HG03135 (cell line): ENCODE measurements around the gene ZNF496.
A peak's percentile ranks its signal among the peaks of the same experiment; 100 is the strongest.
"Not testable (repeated sequence)": the region's sequence is repeated elsewhere in the genome, so short reads cannot be mapped to it uniquely, and the experiment has no call there.

Experiments used
- ATAC-seq: cut with Tn5 transposase; IDR thresholded peaks from one replicate; pipeline ENCODE4 v1.9.1; 2021; ENCODE audit warnings: mild to moderate bottlenecking, moderate library complexity; ENCODE audit not compliant: unreplicated experiment

ZNF496 gene

DNA sequence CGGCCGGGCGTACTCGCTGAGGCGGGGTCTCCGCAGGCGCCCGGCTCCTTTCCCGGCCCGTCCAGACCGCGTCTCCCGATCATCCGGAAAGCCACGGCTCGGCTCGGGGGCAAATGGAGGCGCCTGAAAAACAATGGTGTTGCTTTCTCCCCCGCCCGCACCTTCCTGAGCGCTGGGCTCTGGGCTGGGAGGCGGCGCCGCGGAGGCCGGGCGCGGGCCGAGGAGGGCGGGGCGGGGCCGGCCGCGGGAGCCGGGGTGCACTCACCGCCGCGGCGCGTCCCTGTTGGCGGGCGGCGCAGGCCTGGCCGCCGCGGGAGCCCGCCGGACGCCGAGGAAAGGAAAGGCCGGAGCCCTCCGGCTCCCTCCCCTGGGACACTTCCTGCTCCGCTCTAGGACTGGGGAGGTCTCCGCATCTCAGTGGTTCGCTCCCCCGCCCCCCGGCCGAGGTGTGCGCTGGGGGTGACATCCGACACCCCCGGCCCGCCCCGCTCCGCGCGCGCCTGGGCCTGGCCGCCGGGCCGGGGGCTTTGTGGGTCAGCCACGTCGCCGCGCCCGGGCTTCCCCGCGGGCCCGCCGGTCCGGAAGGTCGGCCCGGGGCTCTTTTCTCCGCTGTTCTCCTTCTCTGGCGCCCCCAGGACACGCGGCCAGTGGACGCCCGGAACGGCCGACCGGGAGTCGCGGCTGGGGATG lies at the start of gene ZNF496:
ZNF496 (minus strand) TSS at position 343 of the 690 bp plus-strand sequence. CDS start 2,289 bp downstream, outside the sequence.
- ATAC-seq, result peak; percentile 70

DNA sequence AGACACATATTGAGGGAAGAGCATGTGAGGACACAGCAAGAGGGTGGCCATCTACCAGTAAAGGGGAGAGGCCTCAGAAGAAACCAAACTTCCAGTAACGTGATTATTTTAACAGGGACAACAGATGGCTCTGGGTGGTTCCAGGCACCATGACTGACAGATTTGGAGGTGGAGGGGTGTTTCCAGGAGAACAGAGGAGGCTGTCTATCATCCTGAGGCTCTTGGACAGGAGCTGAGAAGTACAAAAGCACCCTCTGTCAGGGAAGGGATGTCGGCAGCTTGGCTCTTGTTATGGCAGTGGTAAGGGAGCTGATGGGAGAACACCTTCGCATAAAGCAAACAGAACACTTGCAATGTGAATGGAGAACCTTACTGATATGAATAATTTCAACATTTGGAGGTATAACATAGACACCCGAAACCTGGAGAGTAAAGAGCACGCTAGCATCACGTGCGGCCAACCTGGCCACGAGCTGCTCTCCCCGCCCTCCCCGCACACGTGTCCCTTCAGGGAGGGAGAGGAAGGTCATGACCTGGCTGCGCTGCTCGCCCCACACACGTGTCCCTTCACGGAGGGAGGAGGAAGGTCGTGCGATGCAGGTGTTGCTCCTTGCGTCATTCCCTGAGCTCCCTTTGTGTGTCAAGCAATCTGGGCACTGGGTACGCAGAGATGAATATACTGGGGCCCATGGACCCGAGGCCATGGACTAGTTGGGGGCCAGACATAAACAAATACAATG lies 46.8 kb upstream of the ZNF496 start:
- ATAC-seq, result no peak

DNA sequence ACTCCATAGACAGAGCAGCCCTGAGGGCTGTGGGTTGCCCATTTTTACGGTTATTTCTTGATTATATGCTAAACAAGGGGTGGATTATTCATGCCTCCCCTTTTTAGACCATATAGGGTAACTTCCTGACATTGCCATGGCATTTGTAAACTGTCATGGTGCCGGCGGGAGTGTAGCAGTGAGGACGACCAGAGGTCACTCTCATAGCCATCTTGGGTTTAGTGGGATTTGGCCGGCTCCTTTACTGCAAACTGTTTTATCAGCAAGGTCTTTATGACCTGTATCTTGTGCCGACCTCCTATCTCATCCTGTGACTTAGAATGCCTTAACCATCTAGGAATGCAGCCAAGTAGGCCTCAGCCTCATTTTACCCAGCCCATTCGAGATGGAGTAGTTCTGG lies 46.0 kb upstream of the ZNF496 start:
- not testable (repeated sequence) for ATAC-seq

DNA sequence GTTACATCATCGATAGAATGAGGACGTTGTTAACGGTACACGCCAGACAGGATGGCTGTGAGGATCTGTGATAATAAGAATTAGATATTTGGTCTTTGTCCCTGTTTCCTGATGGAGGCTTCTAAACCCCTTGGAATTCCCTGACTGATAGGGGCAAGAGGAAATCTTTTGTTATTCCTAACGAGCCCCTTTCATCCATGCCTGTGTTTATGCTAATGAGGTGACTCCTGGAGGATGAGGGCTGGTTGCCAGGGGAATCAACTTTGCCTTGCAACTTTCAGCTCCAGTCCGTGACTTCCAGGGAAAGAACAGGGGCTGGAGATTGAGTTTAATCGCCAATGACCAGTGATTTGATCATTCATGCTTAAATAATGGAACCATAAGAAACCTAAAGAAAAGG lies 45.0 kb upstream of the ZNF496 start:
- no peak for ATAC-seq

DNA sequence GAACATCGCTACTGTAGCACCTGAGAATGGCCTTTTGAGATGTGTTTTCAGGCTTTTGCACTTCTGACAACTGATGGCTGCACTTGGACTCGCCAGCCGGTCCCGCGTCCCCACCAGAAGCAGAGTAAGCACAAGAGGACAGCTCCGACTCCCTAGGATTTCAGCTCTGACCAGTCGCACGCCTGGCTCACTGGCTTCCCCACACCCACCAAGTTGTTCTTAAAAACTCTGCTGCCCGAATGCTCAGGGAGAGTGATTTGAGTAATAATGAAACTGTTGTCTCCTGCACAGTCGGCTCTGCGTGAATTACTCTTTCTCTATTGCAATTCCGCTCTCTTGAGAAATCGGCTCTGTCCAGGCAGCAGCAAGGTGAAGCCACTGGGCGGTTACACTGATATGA lies 44.1 kb upstream of the ZNF496 start:
- ATAC-seq, result no peak

DNA sequence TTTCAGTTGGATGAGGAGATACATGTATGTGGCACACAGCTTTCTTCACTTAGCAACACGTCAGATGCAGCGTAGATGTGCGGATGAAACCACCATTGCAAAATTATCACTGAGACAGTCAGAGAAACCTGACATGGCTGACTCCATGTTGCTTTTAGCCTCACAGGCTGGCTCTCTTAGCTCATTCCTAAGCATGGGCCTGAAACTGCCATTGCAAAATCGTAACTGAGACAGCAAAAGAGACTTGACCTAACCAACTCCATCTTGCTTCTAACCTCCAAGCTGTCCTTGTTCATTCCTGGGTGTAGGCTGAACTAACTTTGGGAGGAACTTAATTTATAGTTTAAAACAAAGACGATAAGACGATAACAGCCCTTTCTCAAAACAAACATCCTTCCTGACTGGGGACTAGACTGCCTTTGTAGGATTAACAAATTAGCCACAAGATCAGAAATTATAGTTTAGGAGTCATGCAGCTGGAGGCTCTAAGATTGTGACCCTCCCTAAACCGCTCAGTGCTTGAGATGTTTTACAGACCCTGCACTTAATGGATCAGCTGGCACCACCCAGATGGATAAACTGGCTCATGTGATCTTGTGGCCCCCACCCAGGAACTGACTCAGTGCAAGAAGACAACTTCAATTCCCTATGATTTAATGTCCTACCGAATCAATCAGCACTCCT lies 43.1 kb upstream of the ZNF496 start:
- ATAC-seq, result not testable (repeated sequence)

DNA sequence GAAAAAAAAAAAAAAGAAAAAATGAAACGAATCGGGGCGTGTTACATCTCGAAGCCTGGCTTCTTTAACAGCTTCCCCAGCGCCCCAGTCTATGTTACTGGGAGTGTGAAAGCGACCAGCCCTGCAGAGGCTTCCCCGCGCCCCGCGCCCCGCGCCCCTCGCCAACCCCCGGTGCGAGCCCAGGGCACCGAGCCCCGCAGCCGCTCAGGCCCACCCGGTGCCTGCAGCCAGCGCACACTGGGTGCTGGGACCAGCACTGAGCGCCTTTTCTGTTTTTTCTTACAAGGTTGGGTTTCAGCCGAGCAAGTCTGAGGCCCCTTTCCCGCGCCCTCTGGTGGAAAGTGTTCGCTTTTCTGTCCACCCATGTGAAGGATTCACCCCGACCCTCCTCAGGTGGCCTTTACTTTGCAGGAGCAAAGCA lies 42.1 kb upstream of the ZNF496 start:
- no peak for ATAC-seq

DNA sequence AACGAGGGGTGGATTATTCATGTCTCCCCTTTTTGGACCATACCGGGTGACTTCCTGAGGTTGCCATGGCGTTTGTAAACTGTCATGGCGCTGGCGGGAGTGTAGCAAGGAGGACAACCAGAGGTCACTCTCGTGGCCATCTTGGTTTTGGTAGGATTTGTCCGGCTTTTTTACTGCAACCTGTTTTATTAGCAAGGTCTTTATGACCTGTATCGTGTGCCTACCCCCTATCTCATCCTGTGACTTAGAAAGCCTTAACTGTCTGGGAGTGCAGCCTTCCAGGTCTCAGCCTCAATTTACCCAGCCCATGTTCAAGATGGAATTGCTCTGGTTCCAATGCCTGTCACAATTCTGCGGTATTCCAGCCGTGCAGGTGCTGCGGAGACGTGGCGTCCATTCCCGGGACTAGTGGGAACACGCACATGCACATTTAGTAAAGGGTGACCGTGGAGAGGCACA lies 40.2 kb upstream of the ZNF496 start:
- no peak for ATAC-seq

DNA sequence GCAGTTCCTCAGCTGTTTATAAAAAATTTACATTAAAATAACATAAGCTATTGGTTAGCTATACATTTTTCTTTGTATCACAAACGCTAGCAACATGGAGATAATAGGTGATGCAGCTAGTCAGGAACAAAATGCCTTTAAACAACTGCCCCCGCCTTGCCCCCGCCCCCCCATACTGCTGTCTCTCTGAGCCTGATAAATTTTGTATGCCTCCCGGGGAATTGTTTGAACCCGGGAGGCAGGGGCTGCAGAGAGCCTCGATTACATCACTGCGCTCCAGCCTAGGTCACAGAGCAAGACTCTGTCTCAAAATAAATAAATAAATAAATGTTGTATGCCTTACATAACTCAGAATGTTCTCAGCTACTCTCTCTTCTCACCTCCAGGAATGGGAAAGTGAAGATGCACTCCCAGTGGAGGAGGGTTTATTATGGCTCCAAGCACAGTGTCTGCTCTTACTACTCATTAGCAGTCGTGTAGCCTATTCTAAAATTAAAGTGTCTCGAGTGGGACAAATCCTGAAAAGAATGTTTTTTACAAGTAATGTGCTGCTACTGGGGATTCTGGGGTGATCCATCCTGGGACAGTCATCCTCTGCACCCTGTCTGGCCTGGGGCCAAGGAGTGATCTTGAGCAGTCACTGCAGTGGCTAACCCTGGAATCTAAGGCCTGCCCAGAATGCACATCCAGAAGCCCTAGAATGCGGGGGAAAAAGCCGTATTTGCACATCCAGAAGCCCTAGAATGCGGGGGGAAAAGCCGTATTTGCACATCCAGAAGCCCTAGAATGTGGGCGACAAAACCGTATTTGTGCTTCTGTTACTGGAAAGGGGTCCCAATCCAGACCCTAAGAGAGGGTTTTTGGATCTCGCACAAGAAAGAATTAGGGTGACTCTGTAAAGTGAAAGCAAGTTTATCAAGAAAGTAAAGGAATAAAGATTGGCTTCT lies 39.4 kb upstream of the ZNF496 start:
- no peak for ATAC-seq

DNA sequence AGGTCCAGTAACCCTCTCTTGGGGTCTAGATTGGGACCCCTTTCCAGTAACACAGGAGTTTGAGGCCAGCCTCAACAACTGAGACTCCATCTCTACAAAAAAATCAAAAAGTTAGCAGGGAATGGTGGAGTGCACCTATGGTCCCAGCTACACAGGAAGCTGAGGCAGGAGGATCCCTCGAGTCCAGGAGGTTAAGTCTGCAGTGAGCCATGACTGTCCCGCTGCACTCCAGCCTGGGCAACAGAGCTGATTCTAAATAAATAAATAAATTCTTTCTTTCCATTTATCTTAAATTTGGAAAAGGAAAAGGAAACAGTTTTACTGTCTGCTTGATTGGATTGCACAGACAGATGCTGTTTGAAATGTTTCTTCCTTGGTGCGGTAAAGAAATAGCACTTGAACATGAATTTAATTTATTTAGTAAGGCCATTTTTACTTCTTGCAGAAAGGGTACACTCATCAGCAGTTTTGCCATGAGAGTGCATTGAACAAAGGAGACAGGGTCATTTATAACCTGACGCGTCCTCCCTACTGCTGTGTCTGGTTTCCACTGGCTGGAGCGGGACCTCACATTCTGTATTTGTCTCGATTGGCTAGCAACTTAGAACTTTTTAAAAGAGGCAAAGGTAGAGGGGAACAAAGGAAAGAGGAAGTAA lies 37.0 kb upstream of the ZNF496 start:
- no peak for ATAC-seq

DNA sequence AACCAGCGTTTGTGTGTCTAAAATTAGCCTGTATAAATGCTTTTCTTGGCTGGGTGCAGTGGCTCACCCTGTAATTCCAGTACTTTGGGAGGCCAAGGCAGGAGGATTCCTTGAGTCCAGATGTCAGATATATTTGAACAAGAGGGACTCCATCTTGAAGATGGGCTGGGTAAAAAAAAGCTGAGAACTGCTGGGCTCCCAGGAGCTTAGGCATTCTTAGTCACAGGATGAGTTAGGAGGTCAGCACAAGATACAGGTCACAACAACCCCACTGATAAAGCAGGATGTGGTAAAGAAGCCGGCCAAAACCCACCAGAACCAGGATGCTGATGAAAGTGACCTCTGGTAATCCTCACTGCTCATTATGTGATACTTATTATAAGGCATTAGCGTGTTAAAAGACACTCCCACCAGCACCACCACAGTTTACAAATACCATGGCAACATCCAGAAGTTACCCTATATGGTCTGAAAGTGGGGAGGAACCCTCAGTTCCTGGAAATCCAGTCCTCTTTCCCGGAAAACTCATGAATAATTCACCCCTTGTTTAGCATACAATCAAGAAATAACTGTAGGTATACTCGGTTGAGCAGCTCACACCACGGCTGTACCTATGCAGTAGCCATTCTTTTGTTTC lies 36.2 kb upstream of the ZNF496 start:
- no peak for ATAC-seq

DNA sequence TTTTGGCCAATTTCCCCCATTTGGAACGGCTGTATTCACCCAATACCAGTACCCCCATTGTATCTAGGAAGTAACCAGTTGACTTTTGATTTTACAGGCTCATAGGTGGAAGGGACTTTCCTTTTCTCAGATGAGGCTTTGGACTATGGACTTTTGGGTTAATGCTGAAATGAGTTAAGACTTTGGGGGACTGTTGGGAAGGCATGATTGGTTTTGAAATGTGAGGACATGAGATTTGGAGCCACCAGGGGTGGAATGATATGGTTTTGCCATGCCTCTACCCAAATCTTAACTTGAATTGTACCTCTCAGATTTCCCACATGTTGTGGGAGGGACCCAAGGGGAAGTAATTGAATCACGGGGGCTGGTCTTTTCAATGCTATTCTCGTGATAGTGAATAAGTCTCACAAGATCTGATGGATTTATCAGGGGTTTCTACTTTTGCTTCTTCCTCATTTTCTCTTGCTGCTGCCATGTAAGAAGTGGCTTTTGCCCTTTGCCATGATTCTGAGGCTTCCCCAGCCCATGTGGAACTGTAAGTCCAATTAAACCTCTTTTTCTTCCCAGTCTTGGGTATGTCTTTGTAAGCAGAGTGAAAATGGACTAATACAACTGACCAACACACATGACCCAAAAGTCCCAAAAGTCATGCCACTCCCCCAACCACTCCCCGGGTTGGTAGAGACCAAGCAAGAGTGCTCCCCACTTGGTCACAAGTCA lies 35.4 kb upstream of the ZNF496 start:
- no peak for ATAC-seq

DNA sequence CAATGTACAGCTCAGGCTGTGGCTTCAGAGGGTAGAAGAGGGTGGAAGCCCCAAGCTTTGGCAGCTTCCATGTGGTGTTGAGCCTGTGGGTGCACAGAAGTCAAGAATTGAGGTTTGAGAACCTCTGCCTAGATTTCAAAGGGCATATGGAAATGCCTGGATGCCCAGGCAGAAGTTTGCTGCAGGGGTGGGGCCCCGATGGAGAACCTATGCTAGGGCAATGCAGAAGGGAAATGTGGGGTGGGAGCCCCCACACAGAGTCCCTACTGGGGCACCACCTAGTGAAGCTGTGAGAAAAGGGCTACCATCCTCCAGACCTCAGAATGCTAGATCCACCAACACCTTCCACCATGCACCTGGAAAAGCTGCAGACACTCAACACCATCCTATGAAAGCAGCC lies 34.7 kb upstream of the ZNF496 start:
- ATAC-seq, result not testable (repeated sequence)

DNA sequence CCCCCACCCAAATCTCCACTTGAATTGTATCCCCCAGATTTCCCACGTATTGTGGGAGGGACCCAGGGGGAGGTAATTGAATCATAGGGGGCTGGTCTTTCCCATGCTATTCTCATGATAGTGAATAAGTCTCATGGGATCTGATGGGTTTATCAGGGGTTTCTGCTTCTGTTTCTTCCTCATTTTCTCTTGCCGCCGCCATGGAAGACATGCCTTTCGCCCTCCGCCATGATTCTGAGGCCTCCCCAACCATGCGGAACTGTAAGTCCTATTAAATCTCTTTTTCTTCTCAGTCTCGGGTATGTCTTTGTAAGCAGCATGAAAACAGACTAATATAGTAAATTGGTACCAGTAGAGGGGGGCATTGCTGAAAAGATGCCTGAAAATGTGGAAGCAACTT lies 33.4 kb upstream of the ZNF496 start:
- ATAC-seq, result no peak

DNA sequence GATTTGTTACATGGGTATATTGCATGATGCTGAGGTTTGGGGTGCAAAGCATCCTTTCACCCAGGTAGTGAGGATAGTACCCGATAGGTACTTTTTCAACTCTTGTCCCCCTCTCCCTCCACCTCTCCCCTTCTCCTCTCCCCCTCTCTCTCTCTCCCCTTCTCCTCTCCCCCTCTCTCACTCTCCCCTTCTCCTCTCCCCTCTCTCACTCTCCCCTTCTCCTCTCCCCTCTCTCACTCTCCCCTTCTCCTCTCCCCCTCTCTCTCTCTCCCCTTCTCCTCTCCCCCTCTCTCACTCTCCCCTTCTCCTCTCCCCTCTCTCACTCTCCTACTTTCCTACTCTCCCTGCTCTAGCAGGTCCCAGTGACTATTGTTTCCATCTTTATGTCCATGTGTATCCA lies 31.3 kb upstream of the ZNF496 start:
- not testable (repeated sequence) for ATAC-seq

DNA sequence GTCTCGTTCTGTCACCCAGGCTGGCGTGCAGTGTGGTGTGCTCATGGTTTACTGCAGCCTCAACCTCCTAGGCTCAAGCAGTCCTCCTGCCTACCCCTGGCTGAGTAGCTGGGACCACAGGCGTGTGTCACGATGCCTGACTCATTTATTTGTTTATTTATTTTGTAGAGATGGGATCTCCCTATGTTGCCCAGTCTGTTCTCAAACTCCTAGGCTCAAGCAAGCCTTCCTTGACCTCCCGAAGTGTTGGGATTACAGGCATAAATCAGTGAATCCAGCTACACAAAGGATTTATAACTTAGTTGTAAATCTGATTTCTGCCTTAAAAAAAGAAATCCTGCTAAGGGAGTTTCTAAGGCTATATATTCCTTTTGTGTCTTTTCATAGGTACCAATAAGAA lies 30.5 kb upstream of the ZNF496 start:
- ATAC-seq, result no peak

DNA sequence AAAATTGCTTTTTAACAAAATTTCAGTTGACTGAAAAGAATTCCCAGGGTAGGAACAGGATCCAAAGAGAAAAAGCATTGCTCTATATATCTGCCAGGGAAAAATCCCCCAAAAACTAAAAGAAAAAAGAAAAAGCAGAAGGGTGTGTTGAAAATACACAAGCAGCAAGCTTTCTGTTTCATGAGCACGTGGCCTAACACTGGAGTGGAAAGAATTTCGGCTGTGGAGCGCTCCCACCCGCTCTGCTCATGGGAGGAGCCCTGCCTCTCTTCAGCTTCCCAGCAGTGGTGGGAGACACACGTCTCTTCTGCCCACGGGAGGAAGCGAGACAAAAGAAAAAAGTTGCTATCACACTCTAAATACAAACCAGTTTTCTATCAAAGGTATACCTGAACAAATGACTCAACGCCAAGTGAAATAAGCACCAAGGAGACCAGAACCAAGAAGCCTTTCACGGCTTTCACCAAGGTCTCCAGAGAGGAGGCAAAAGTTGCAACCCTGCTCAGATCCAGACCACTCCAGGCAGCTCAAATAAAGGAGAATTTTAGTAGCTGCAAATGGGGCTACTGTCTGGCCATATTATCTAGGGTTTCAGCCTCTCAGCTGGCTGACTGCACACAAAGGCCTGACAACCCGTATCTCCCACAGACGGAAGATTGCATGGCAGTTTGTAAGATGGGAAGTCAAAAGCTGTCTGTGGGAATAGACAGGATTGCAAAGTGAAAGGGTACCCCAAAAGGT lies 29.5 kb upstream of the ZNF496 start:
- no peak for ATAC-seq

DNA sequence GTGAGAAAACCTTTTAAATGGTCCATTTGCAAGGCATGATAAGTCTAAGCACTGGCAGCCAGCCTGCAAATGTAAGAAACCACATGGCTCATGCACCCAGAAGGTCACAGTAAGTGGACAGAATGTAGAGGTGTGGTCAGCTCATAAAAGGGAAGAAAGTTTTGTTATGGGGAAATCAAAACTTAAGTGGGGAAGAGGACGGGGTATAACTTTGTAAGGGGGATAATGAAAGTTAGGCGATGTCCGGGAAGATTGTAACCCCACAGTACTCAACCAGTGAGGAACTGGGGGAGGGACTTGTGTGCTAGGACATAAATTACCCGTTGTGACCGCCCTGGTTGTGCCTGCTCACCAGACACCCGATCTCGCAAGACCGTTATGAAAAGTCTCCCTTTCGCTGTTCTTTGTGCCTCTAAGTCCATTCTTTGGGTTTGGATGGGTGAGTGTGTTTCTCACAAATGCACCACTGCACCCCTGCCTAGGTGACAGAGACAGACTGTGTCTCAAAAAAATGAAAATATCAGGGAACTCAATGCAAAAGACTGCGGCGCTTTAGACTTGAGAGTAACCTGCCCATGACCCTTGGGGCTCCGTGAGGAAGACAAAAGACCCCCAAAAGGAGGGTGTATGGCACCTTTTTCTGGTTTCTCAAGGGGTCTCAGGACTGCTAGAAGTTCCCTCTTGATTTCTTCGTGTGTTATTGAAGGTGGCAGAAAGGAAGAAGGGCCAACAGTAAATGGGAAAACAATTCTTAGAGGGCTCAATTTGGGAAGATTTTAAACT lies 28.6 kb upstream of the ZNF496 start:
- no peak for ATAC-seq
